WTC11 (cell line): ENCODE data around the gene AGPAT3. TPM values are rescaled to one million over a fixed set of nuclear protein-coding genes. Genes with fewer than 3 reads are reported as not detected.

Experiments
- ATAC-seq: fragments of 200-7000 bp; cut with Tn5 transposase; 2 replicates; pipeline ENCODE4 v1.10.0; 2021; ENCODE audit warnings: mild to moderate bottlenecking, moderate library complexity
- CTCF ChIA-PET: fragments of 300-600 bp; sonication (Branson Sonifier 250); formaldehyde crosslinking; loops from one replicate; lab custom pipeline; 2021; ENCODE audit warnings: antibody characterized with exemption; lab: Charles Lee
- POLR2A ChIA-PET: fragments of 350-600 bp; sonication (Branson Sonifier 250); formaldehyde crosslinking; loops from one replicate; lab custom pipeline; 2021; ENCODE audit warnings: antibody characterized with exemption; lab: Charles Lee
- DNase-seq: peaks from one replicate; pipeline ENCODE4 v3.0.0; 2021; ENCODE audit warnings: low spot score
- H3K27ac Mint-ChIP-seq: 2 replicates; pipeline ENCODE4 v1.8.0; 2021; ENCODE audit warnings: mixed read lengths
- H3K27me3 Mint-ChIP-seq: 2 replicates; pipeline ENCODE4 v1.8.0; 2021; ENCODE audit warnings: low read depth, mild to moderate bottlenecking, moderate library complexity, mixed read lengths
- H3K36me3 Mint-ChIP-seq: 2 replicates; pipeline ENCODE4 v1.8.0; 2021; ENCODE audit warnings: mixed read lengths
- H3K4me1 Mint-ChIP-seq: 2 replicates; pipeline ENCODE4 v1.8.0; 2022; ENCODE audit warnings: mixed read lengths
- H3K4me3 Mint-ChIP-seq: 2 replicates; pipeline ENCODE4 v1.8.0; 2021; ENCODE audit warnings: mild to moderate bottlenecking, moderate library complexity, mixed read lengths
- H3K9me3 Mint-ChIP-seq: 2 replicates; pipeline ENCODE4 v1.8.0; 2021; ENCODE audit warnings: mixed read lengths
- AFF4 ChIP-seq: sonication (generic); formaldehyde crosslinking; IDR thresholded peaks from 2 replicates; pipeline ENCODE4 v1.8.1; 2023; ENCODE audit warnings: mild to moderate bottlenecking, missing genetic modification reagents, borderline replicate concordance
- CDX4 ChIP-seq: fragments of 250-450 bp; sonication (Bioruptor Pico); IDR thresholded peaks from 2 replicates; pipeline ENCODE4 v1.9.0; 2021; ENCODE audit warnings: moderate library complexity, mild to moderate bottlenecking, inconsistent platforms, borderline replicate concordance
- CTCF ChIP-seq: fragments of 200-600 bp; IDR thresholded peaks from 2 replicates; pipeline ENCODE4 v1.8.0; 2022; ENCODE audit warnings: antibody characterized with exemption
- EMX1 ChIP-seq: fragments of 250-450 bp; sonication (Bioruptor Pico); IDR thresholded peaks from 2 replicates; pipeline ENCODE4 v1.8.0; 2021; ENCODE audit warnings: mild to moderate bottlenecking
- GRHL2 ChIP-seq: fragments of 250-450 bp; sonication (Bioruptor Pico); IDR thresholded peaks from 2 replicates; pipeline ENCODE4 v1.8.0; 2022; ENCODE audit warnings: mild to moderate bottlenecking, moderate library complexity; ENCODE audit not compliant: insufficient replicate concordance, severe bottlenecking
- MAX ChIP-seq: sonication (generic); formaldehyde crosslinking; IDR thresholded peaks from 2 replicates; pipeline ENCODE4 v1.8.0; 2022; ENCODE audit warnings: mild to moderate bottlenecking, missing genetic modification reagents
- TCF7 ChIP-seq: sonication (generic); formaldehyde crosslinking; IDR thresholded peaks from 2 replicates; pipeline ENCODE4 v1.8.0; 2022; ENCODE audit warnings: mild to moderate bottlenecking, low read depth, missing genetic modification reagents, moderate library complexity
- ZNF423 ChIP-seq: fragments of 250-450 bp; sonication (Bioruptor Pico); IDR thresholded peaks from 2 replicates; pipeline ENCODE4 v2.1.2; 2022; ENCODE audit warnings: mild to moderate bottlenecking, moderate library complexity
- ZNF512 ChIP-seq: sonication (generic); formaldehyde crosslinking; IDR thresholded peaks from 2 replicates; pipeline ENCODE4 v1.8.1; 2022; ENCODE audit warnings: missing genetic modification reagents, borderline replicate concordance
- ZNF532 ChIP-seq: fragments of 250-450 bp; sonication (Bioruptor Pico); IDR thresholded peaks from 2 replicates; pipeline ENCODE4 v1.9.0; 2021; ENCODE audit warnings: mild to moderate bottlenecking, borderline replicate concordance
- total RNA-seq: library from RNA; stranded (reverse); gene quantifications from 3 replicates; pipeline ENCODE4 v1.2.3, GENCODE V29; 2021

AGPAT3 gene
- total RNA-seq, 1 experiment from 2014 or later = 5.6 TPM

GRCh38 chr21:43881283-43881682 lies 16.3 kb downstream of the AGPAT3 start:
- Mint-ChIP-seq H3K9me3 (no peaks in the 10 kb centered on the region), H3K4me1 (peaks cover 7% of the 10 kb centered on the region), H3K36me3 (no peaks in the 10 kb centered on the region), H3K4me3 (no peak overlapping the region), H3K27me3 (no peaks in the 10 kb centered on the region), H3K27ac (no peak overlapping the region)
- CTCF ChIA-PET = no interaction called here
- DNase-seq = no peak
- POLR2A ChIA-PET = no interaction called here
- TF ChIP-seq CDX4 (CRISPR knock-in tag) (no peak), TCF7 (CRISPR knock-in tag) (no peak), GRHL2 (CRISPR knock-in tag) (no peak)
- TF ChIP-seq, all 79 proteins: peak for 0
- ATAC-seq = no peak

- Mint-ChIP-seq H3K9me3 (no peaks in the 10 kb centered on the region), H3K27ac (no peak overlapping the region), H3K27me3 (no peaks in the 10 kb centered on the region), H3K4me3 (no peak overlapping the region), H3K4me1 (peaks cover 7% of the 10 kb centered on the region), H3K36me3 (no peaks in the 10 kb centered on the region)
- POLR2A ChIA-PET = no interaction called here
- CTCF ChIA-PET = no interaction called here
- no peak for DNase-seq
- no peak for ATAC-seq
- no peak for TF ChIP-seq ZNF532
- no peak for TF ChIP-seq EMX1
- TF ChIP-seq ZNF423 (CRISPR knock-in tag) = no peak
- TF ChIP-seq ZNF512 (CRISPR knock-in tag) = no peak
- TF ChIP-seq AFF4 = no peak
- no peak for TF ChIP-seq MAX (CRISPR knock-in tag)
- TF ChIP-seq CTCF = no peak
Measured at GRCh38 chr21:43881935-43882334, 16.9 kb downstream of the AGPAT3 start.
